GM19238 (cell line): Measurements from ENCODE around the gene TNS3.
A peak's percentile ranks its signal among the peaks of the same experiment; 100 is the strongest.

Source experiments
- DNase-seq: peaks from one replicate; pipeline ENCODE4 v3.0.0; 2011; ENCODE audit warnings: low spot score; ENCODE audit not compliant: insufficient read length

Gene TNS3

GRCh38 chr7:47291461-47292081, 290.3 kb downstream of the TNS3 start:
- DNase-seq = peak; percentile 32

GRCh38 chr7:47290867-47291266, 291.0 kb downstream of the TNS3 start:
- DNase-seq = no peak

- no peak for DNase-seq
Observed at GRCh38 chr7:47290466-47290865, 291.4 kb downstream of the TNS3 start.

GRCh38 chr7:47288060-47288459, 293.9 kb downstream of the TNS3 start:
- no peak for DNase-seq

GRCh38 chr7:47285860-47286491, 295.9 kb downstream of the TNS3 start:
- no peak for DNase-seq

GRCh38 chr7:47284691-47285635, 296.9 kb downstream of the TNS3 start:
- DNase-seq = no peak

- DNase-seq = no peak
Observed at GRCh38 chr7:47283497-47284131, 298.3 kb downstream of the TNS3 start.

- DNase-seq = no peak
Observed at GRCh38 chr7:47282790-47283496, 299.0 kb downstream of the TNS3 start.

- no peak for DNase-seq
Observed at GRCh38 chr7:47281966-47282643, 299.8 kb downstream of the TNS3 start.

- no peak for DNase-seq
Observed at GRCh38 chr7:47281161-47281560, 300.8 kb downstream of the TNS3 start.

- no peak for DNase-seq
Observed at GRCh38 chr7:47280114-47280513, 301.8 kb downstream of the TNS3 start.

- DNase-seq = no peak
Observed at GRCh38 chr7:47278043-47278442, 303.9 kb downstream of the TNS3 start.

- DNase-seq = no peak
Observed at GRCh38 chr7:47277321-47277781, 304.6 kb downstream of the TNS3 start.

- DNase-seq = no peak
Observed at GRCh38 chr7:47273974-47274766, 307.7 kb downstream of the TNS3 start.

GRCh38 chr7:47273088-47273487, 308.8 kb downstream of the TNS3 start:
- no peak for DNase-seq

- DNase-seq = no peak
Observed at GRCh38 chr7:47271749-47272148, 310.2 kb downstream of the TNS3 start.

- no peak for DNase-seq
Observed at GRCh38 chr7:47268851-47269836, 312.8 kb downstream of the TNS3 start.

GRCh38 chr7:47267346-47267745, 314.6 kb downstream of the TNS3 start:
- no peak for DNase-seq
